ENCODE measurements around the gene ACKR4.

Gene ACKR4

GRCh38 chr3:132642539-132642847, 45.4 kb downstream of the ACKR4 start:
- no peaks in the 10 kb centered on the region for H3K4me1 ChIP-seq (ENCODE audit: insufficient read depth, low read length, severe bottlenecking)
- H3K27me3 ChIP-seq (ENCODE audit: insufficient read depth, low read length), result no peaks in the 10 kb centered on the region
- H3K9ac ChIP-seq (ENCODE audit: low read length), result no peak overlapping the region
- H2AFZ ChIP-seq (ENCODE audit: low read length), result no peak overlapping the region
- H3F3A ChIP-seq (ENCODE audit: insufficient read depth, low read length), result no peaks in the 10 kb centered on the region
- no peaks in the 10 kb centered on the region for H3K9me2 ChIP-seq (ENCODE audit: low read depth, low read length)
- H3K4me2 ChIP-seq (ENCODE audit: low read length), result no peak overlapping the region
- no peaks in the 10 kb centered on the region for H3K79me2 ChIP-seq (ENCODE audit: insufficient read depth, low read length)
- no peak overlapping the region for H3K27ac ChIP-seq (ENCODE audit: low read depth, low read length, poor library complexity, severe bottlenecking)
- H3K36me3 ChIP-seq (ENCODE audit: insufficient read depth, low read length), result peaks cover 18% of the 10 kb centered on the region; the same call in 1 of the 2 replicates
- no peaks in the 10 kb centered on the region for H3K9me3 ChIP-seq (ENCODE audit: low read length)
- TF ChIP-seq CTCF (IDR thresholded peaks at IDR 0.05; ENCODE audit: low read length) (no peak; the same call in 1 of the 2 replicates), EZH2 (IDR thresholded peaks at IDR 0.05; ENCODE audit: borderline replicate concordance, low read length) (no peak)
- H4K20me1 ChIP-seq (ENCODE audit: insufficient read depth, low read length), result no peaks in the 10 kb centered on the region
- H3K4me3 ChIP-seq (ENCODE audit: low read depth, low read length, poor library complexity, severe bottlenecking), result no peak overlapping the region

GRCh38 chr3:132643366-132643765, 46.3 kb downstream of the ACKR4 start:
- Histone ChIP-seq H3K4me2 (ENCODE audit: low read length) (no peak overlapping the region), H3K4me3 (ENCODE audit: low read depth, low read length, poor library complexity, severe bottlenecking) (no peak overlapping the region), H3K27ac (ENCODE audit: low read depth, low read length, poor library complexity, severe bottlenecking) (no peak overlapping the region), H3F3A (ENCODE audit: insufficient read depth, low read length) (no peaks in the 10 kb centered on the region), H3K27me3 (ENCODE audit: insufficient read depth, low read length) (no peaks in the 10 kb centered on the region), H3K79me2 (ENCODE audit: insufficient read depth, low read length) (no peaks in the 10 kb centered on the region), H2AFZ (ENCODE audit: low read length) (no peak overlapping the region), H4K20me1 (ENCODE audit: insufficient read depth, low read length) (no peaks in the 10 kb centered on the region), H3K9me3 (ENCODE audit: low read length) (no peaks in the 10 kb centered on the region), H3K36me3 (ENCODE audit: insufficient read depth, low read length) (peaks cover 9% of the 10 kb centered on the region; the same call in 1 of the 2 replicates), H3K9ac (ENCODE audit: low read length) (no peak overlapping the region), H3K4me1 (ENCODE audit: insufficient read depth, low read length, severe bottlenecking) (no peaks in the 10 kb centered on the region), H3K9me2 (ENCODE audit: low read depth, low read length) (no peaks in the 10 kb centered on the region)
- TF ChIP-seq EZH2 (IDR thresholded peaks at IDR 0.05; ENCODE audit: borderline replicate concordance, low read length) (no peak), CTCF (IDR thresholded peaks at IDR 0.05; ENCODE audit: low read length) (no peak)

- no peaks in the 10 kb centered on the region for H3K9me2 ChIP-seq (ENCODE audit: low read depth, low read length)
- no peak for TF ChIP-seq EZH2 (IDR thresholded peaks at IDR 0.05; ENCODE audit: borderline replicate concordance, low read length)
- TF ChIP-seq CTCF (IDR thresholded peaks at IDR 0.05; ENCODE audit: low read length), result no peak
- no peaks in the 10 kb centered on the region for H3K4me1 ChIP-seq (ENCODE audit: insufficient read depth, low read length, severe bottlenecking)
- no peaks in the 10 kb centered on the region for H3K27me3 ChIP-seq (ENCODE audit: insufficient read depth, low read length)
- H3K79me2 ChIP-seq (ENCODE audit: insufficient read depth, low read length), result no peaks in the 10 kb centered on the region
- H3K27ac ChIP-seq (ENCODE audit: low read depth, low read length, poor library complexity, severe bottlenecking), result no peak overlapping the region
- H4K20me1 ChIP-seq (ENCODE audit: insufficient read depth, low read length), result no peaks in the 10 kb centered on the region
- H3K4me2 ChIP-seq (ENCODE audit: low read length), result no peak overlapping the region
- no peak overlapping the region for H2AFZ ChIP-seq (ENCODE audit: low read length)
- H3K9me3 ChIP-seq (ENCODE audit: low read length), result no peaks in the 10 kb centered on the region
- no peaks in the 10 kb centered on the region for H3F3A ChIP-seq (ENCODE audit: insufficient read depth, low read length)
- H3K36me3 ChIP-seq (ENCODE audit: insufficient read depth, low read length), result no peaks in the 10 kb centered on the region
- no peak overlapping the region for H3K9ac ChIP-seq (ENCODE audit: low read length)
- H3K4me3 ChIP-seq (ENCODE audit: low read depth, low read length, poor library complexity, severe bottlenecking), result no peak overlapping the region
Measured at GRCh38 chr3:132645058-132645457, 48.0 kb downstream of the ACKR4 start.

All from OCI-LY1 (cell line).